ENCODE results near the gene LRFN2. TPM values are rescaled to one million over a fixed set of nuclear protein-coding genes. Genes with fewer than 3 reads are reported as not detected.

LRFN2 gene
- total and polyA plus RNA-seq, 4 donors, result under 0.01 to 0.01 TPM; not detected in 2

DNA sequence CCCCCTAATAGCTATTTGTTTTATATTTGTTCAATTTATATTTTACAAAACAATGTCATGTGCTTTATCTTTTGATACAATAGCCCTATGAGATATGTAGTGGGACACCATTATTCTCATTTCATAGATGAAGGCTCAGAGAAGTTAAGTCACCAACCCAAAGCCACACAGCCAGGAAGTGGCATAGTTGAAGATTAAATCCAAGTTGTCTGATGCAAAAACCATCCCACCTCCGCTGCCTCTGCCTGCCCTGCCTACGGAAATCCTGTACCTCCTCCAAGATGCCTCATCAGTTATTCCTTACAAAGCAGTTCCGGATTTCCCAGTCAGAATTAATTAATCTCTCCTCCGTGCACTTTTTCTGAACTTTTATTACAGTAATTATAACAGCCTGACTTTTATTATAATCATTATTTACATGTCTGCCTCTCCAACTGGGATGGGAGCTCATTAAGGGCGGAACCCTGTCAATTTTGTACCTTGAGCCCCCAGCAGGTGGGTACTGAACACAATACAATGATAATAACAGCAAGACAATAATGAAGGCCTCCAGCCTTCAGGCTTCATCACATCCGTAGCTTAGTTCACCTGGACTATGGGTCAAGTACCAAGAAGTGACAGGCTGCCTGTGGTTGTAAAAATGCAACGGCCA is 54.7 kb downstream of the LRFN2 start:
- H3K9ac ChIP-seq (ENCODE audit: low read depth in 1 of 2, low read length in 2 of 2), result no peak overlapping the region
- TF ChIP-seq JUND (IDR thresholded peaks at IDR 0.05), result no peak
- TF ChIP-seq NR2F2 (IDR thresholded peaks at IDR 0.05), result no peak
- TF ChIP-seq YY1 (IDR thresholded peaks at IDR 0.05), result no peak
- no peak for TF ChIP-seq TAF1 (conservative IDR thresholded peaks at IDR 0.05)
- no peak for TF ChIP-seq FOXA2 (IDR thresholded peaks at IDR 0.05)
- TF ChIP-seq GABPA (IDR thresholded peaks at IDR 0.05 in 1 of 2, conservative IDR thresholded peaks at IDR 0.05 in 1 of 2), result no peak
- TF ChIP-seq FOXA1 (IDR thresholded peaks at IDR 0.05), result no peak
- TF ChIP-seq RAD21 (IDR thresholded peaks at IDR 0.05), result no peak
- TF ChIP-seq, protein P1, sequence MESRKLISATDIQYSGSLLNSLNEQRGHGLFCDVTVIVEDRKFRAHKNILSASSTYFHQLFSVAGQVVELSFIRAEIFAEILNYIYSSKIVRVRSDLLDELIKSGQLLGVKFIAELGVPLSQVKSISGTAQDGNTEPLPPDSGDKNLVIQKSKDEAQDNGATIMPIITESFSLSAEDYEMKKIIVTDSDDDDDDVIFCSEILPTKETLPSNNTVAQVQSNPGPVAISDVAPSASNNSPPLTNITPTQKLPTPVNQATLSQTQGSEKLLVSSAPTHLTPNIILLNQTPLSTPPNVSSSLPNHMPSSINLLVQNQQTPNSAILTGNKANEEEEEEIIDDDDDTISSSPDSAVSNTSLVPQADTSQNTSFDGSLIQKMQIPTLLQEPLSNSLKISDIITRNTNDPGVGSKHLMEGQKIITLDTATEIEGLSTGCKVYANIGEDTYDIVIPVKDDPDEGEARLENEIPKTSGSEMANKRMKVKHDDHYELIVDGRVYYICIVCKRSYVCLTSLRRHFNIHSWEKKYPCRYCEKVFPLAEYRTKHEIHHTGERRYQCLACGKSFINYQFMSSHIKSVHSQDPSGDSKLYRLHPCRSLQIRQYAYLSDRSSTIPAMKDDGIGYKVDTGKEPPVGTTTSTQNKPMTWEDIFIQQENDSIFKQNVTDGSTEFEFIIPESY (IDR thresholded peaks at IDR 0.05), result no peak
- TF ChIP-seq, protein P2, sequence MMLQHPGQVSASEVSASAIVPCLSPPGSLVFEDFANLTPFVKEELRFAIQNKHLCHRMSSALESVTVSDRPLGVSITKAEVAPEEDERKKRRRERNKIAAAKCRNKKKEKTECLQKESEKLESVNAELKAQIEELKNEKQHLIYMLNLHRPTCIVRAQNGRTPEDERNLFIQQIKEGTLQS (IDR thresholded peaks at IDR 0.05), result no peak
- H3K9me3 ChIP-seq (ENCODE audit: control insufficient read depth in 4 of 4, low read length in 3 of 4), result no peaks in the 10 kb centered on the region
- DNase-seq (ENCODE audit: low spot score), result no peak
- H3K4me1 ChIP-seq (ENCODE audit: control insufficient read depth in 4 of 4, insufficient read depth in 4 of 4, low read length in 3 of 4), result peaks cover 8 to 18% (median 15%) of the 10 kb centered on the region in 4 donors
- H3K27me3 ChIP-seq (ENCODE audit: control insufficient read depth in 4 of 4, insufficient read depth in 4 of 4, low read length in 3 of 4), result no peaks in the 10 kb centered on the region
- no peak overlapping the region for H3K4me3 ChIP-seq (ENCODE audit: low read depth in 1 of 3, low read length in 3 of 3)
- 91% methylated on average over 7 of the region's 7 CpGs for WGBS
- H3K27ac ChIP-seq (ENCODE audit: low read depth in 1 of 2, low read length in 2 of 2), result no peak overlapping the region
- H3K36me3 ChIP-seq (ENCODE audit: control insufficient read depth in 4 of 4, insufficient read depth in 3 of 4, low read depth in 1 of 4, low read length in 3 of 4), result no peaks in the 10 kb centered on the region

- TF ChIP-seq YY1 (IDR thresholded peaks at IDR 0.05) (no peak), GABPA (IDR thresholded peaks at IDR 0.05 in 1 of 2, conservative IDR thresholded peaks at IDR 0.05 in 1 of 2) (no peak), CTCF (IDR thresholded peaks at IDR 0.05; ENCODE audit: low read depth, low read length, missing input control) (no peak), NR2F2 (IDR thresholded peaks at IDR 0.05) (no peak), HNF4G (IDR thresholded peaks at IDR 0.05) (no peak), HNF4A (conservative IDR thresholded peaks at IDR 0.05) (no peak), MAX (IDR thresholded peaks at IDR 0.05) (no peak), RAD21 (IDR thresholded peaks at IDR 0.05) (no peak), REST (IDR thresholded peaks at IDR 0.05) (no peak), RXRA (IDR thresholded peaks at IDR 0.05) (no peak)
- TF ChIP-seq, protein P2 (IDR thresholded peaks at IDR 0.05), result no peak
- no peaks in the 10 kb centered on the region for H3K27me3 ChIP-seq (ENCODE audit: control insufficient read depth in 4 of 4, insufficient read depth in 4 of 4, low read length in 3 of 4)
- 90% methylated on average over 5 of the region's 5 CpGs for WGBS
Measured at GRCh38 chr6:40529919-40530318, 57.2 kb downstream of the LRFN2 start.

More at GRCh38 chr6:40529919-40530318, 57.2 kb downstream of the LRFN2 start:
- no peak for DNase-seq (ENCODE audit: low spot score)
- H3K4me3 ChIP-seq (ENCODE audit: low read depth in 1 of 3, low read length in 3 of 3), result no peak overlapping the region
- H3K4me1 ChIP-seq (ENCODE audit: control insufficient read depth in 4 of 4, insufficient read depth in 4 of 4, low read length in 3 of 4), result peaks cover 8 to 30% (median 20%) of the 10 kb centered on the region in 4 donors
- H3K27ac ChIP-seq (ENCODE audit: low read depth in 1 of 2, low read length in 2 of 2), result no peak overlapping the region
- no peaks in the 10 kb centered on the region for H3K9me3 ChIP-seq (ENCODE audit: control insufficient read depth in 4 of 4, low read length in 3 of 4)
- no peak overlapping the region for H3K9ac ChIP-seq (ENCODE audit: low read depth in 1 of 2, low read length in 2 of 2)
- no peaks in the 10 kb centered on the region for H3K36me3 ChIP-seq (ENCODE audit: control insufficient read depth in 4 of 4, insufficient read depth in 3 of 4, low read depth in 1 of 4, low read length in 3 of 4)
